NCI-H1417 (cell line): ENCODE measurements around the gene FSD1L.
"Not testable (repeated sequence)": the region's sequence is repeated elsewhere in the genome, so short reads cannot be mapped to it uniquely, and the experiment has no call there.

Experiments
- DNase-seq, 3 experiments: peaks; one replicate each; lab custom pipeline; 2025; lab: John Stamatoyannopoulos, UW

Gene FSD1L

DNA sequence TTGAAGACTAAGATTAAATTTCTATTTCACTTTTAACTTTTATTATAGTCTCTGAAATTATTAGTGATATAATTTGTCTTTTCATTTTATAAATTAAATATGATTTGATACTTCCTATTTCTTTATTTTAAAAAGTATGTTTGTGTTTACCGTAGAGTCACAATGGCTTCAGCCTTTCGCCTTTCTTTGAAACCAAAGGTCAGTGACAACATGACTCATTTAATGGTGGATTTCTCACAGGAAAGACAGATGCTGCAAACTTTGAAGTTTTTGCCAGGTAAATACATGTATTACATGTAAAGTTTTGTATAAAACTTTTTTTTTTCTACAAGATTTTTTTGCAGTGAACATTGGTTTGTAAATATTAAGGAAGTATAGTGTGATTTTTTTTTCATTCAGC lies 36.4 kb downstream of the FSD1L start:
- no peak for DNase-seq

- DNase-seq, result no peak
Observed at GRCh38 chr9:105485131-105485530, 37.3 kb downstream of the FSD1L start.

DNA sequence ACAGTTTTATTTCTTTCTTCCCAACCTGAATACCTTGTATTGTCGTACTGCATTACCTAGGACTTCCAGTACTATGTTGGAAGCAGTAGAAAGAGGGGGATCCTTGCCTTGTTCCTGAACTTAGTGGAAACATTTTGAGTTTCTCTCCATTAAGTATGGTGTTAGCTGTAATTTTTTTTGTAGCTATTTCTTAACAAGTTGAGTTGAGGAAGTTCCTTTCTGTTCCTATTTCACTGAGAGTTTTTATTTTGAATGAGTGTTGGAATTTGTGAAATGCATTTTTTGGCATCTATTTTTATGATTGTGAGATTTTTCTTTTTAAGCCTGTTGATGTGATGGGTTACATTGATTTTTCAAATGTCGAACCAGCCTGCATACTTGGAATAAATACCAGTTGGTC lies 49.0 kb downstream of the FSD1L start:
- no peak for DNase-seq

- no peak for DNase-seq
Observed at GRCh38 chr9:105497704-105498103, 49.9 kb downstream of the FSD1L start.

DNA sequence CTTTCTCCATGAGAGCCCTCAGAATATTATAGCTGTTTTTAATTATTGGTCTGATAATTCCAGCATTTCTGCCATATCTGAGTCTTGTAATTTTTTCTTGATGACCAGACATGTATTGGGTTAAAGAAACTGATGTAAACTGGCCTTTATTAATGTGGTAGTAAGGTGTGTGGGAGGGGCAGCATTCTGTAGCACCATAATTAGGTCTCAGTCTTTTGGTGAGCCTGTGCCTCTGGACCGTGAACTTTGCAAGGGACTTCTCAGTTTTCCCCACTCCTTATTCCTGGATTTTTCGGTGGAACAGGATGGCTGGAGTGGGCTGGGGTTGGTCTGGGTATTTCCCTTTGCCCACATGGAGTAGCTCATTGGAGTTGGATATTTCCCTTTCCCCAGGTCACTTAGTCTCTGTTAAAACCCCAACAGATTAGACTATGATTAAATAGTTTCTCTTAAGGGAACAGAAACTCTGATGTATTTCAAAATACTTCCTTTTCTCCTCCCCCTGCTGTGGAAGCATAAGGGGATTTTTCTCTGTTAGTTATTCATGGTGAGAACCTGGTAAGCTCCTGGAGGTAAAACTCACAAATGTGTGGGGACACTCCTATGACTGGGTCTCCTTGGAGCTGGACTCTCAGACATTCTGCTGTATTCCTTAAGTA lies 52.4 kb downstream of the FSD1L start:
- no peak for DNase-seq

DNA sequence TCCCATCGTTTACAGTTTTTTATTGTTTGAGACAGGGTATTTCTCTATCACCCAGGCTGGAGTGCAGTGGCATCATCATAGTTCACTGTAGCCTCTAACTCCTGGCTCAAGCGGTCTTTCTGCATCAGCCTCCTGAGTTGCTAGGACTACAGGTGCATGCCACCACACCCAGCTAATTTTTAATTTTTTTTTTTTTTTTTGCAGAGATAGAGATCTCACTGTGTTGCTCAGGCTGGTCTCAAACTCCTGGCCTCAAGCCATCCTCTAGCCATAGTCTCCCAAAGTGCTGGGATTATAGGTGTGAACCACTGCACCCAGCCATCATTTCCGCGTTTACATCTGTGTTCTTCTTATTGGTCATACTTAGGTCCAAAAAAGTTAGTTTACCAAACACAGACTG lies 53.6 kb downstream of the FSD1L start:
- no peak for DNase-seq

GRCh38 chr9:105502276-105502675 lies 54.4 kb downstream of the FSD1L start:
- no peak for DNase-seq

GRCh38 chr9:105503881-105504280 lies 56.0 kb downstream of the FSD1L start:
- no peak for DNase-seq

- no peak for DNase-seq
Observed at GRCh38 chr9:105507096-105507790, 59.4 kb downstream of the FSD1L start.

GRCh38 chr9:105508530-105508929 lies 60.7 kb downstream of the FSD1L start:
- no peak for DNase-seq

DNA sequence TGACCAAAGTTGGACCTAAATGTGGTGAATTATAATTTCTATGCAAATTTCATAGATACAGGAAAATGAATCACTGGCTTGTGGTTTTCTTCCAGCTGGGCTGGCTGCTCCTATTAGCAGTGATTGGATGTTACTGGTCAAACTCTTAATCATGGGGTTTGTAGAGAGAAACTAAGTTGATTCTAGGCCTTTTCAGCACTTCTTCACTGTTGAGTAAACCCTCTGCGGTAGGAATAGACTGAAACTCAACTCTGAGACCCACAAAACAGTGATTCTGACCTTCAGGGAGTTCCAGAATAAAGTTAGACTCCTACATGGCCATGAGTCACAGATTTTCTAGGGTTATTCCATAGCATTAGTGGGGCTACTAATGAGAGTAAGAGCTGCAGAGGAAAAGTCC lies 62.2 kb downstream of the FSD1L start:
- DNase-seq, result no peak

GRCh38 chr9:105511446-105511845 lies 63.6 kb downstream of the FSD1L start:
- DNase-seq, result no peak

DNA sequence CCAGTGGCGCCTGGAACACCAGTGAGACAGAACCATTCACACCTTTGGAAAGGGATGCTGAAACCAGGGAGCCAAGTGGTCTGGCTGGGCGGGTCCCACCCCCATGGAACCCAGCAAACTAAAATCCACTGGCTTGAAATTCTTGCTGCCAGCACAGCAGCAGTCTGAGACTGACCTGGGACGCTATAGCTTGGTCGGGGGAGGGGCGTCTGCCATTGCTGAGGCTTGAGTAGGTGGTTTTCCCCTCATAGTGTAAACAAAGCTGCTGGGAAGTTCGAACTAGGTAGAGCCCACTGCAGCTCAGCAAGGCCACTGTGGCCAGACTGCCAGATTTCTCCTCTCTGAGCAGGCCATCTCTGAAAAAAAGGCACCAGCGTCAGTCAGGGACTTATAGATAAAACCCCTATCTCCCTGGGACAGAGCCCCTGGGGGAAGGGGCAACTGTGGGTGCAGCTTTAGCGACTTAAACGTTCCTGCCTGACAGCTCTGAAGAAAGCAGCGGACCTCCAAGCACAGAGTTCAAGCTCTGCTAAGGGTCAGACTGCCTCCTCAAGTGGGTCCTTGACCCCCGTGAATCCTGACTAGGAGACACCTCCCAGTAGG lies 68.1 kb downstream of the FSD1L start:
- DNase-seq, result no peak

DNA sequence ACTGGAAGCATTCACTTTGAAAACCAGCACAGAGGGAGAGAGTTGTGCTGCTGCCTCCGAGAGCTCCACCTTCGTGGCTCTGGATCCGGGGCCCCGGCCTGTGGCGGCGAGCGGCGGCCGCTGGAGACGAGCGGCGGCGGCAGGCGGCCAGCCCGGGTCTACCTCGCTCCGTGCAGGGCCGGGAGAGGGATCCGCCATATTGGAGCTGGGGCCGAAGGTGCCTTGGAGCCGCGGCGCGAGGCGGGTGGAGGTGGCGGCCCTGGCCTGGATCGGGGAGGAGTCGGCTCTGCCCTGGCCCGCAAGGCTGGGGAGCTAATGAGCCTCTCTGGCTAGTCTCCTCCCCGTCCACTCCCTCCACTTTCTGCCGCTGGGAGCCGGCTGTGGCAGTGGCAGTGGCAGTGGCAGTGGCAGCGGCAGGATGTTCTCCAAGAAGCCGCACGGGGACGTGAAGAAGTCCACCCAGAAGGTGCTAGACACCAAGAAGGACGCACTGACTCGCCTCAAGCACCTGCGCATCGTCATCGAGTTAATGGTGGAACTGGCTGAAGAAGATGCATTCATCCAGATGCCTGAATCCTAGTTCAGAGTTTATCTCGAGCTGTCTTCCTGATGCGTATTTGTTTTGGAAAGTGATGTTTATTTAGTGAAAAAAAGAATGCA lies 72.0 kb downstream of the FSD1L start:
- peak in 2 of 3 experiments; percentile 18 to 33 for DNase-seq

- not testable (repeated sequence) for DNase-seq
Observed at GRCh38 chr9:105520992-105521391, 73.2 kb downstream of the FSD1L start.

- DNase-seq, result not testable (repeated sequence)
Observed at GRCh38 chr9:105522618-105523385, 75.0 kb downstream of the FSD1L start.

DNA sequence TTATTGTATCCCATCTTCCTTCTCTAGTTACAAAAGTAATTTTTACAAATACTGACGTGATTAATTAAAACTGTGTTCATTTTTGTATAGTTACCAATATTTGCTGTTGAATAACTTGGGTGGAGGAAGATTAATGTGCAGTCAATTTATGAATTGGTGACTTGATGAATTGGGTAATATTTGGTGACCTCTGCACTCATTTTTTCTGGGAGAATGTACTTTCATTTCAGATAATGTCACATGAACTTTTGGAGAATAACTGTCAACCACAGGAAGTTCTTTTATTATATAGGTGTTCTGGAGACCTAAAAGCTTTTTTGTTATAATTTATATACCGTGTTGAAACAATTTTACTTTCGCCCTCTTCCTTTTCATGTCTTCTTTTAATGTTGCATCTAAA lies 83.7 kb downstream of the FSD1L start:
- no peak for DNase-seq

- DNase-seq, result no peak
Observed at GRCh38 chr9:105535920-105536668, 88.3 kb downstream of the FSD1L start.

DNA sequence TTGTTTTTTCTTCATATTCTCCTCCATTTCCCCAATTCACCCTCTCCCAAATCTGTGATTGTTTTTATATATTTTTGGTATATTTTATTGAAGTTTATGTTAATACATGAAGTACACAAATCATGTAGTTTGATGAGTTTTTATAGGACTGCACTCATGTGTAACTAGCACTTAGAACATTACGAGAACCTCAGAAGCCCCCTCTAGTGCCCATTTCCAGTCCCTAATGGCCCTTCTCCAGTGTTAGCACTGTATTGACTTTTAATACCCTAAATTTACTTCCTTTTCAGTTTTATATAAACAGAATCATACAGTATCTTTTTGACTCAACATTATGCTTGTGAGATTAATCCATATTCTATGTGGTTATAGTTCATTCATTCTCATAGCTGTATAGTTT lies 91.6 kb downstream of the FSD1L start:
- DNase-seq, result no peak

DNA sequence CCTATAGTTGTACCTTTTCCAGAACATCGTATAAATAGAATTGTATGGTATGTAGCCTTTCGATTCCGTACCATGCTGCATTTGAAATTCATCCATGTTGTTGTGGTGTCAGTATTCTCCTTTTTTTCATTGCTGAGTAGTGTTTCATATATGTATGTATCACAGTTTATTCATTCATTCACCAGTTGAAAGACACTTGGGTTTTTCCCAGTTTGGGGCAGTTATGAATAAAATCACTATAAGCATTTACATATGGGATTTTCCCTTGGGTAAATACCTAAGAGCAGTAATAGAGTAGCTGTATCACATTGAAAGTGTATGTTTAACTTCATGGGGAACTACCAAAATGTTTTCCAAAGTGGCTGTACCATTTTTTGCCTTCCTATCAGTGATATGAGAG lies 94.0 kb downstream of the FSD1L start:
- no peak for DNase-seq

- DNase-seq, result no peak
Observed at GRCh38 chr9:105554042-105554441, 106.2 kb downstream of the FSD1L start.
